ENCODE data around the gene GATD1. TPM values are rescaled to one million over a fixed set of nuclear protein-coding genes. Genes with fewer than 3 reads are reported as not detected.

The GATD1 gene
- total RNA-seq, 1 donor from 2014 or later = 31.7 TPM

- ATAC-seq (peak; percentile 9), DNase-seq (ENCODE audit: low spot score) (peak; percentile 56)
These were observed 47.7 kb downstream of the GATD1 start for GRCh38 chr11:729492-730074.

GRCh38 chr11:728901-729491 is 48.3 kb downstream of the GATD1 start:
- ATAC-seq (peak; percentile 1), DNase-seq (ENCODE audit: low spot score) (peak; percentile 52)

GRCh38 chr11:727859-728748 is 49.2 kb downstream of the GATD1 start:
- peak; percentile 87 for ATAC-seq
- peak; percentile 85 for DNase-seq (ENCODE audit: low spot score)

- ATAC-seq (peak; percentile 3), DNase-seq (ENCODE audit: low spot score) (no peak)
These were observed 50.0 kb downstream of the GATD1 start for GRCh38 chr11:727281-727701.

GRCh38 chr11:726278-727220 is 50.7 kb downstream of the GATD1 start:
- peak; percentile 62 for DNase-seq (ENCODE audit: low spot score)
- ATAC-seq = no peak

- ATAC-seq (no peak), DNase-seq (ENCODE audit: low spot score) (no peak)
These were observed 51.6 kb downstream of the GATD1 start for GRCh38 chr11:725624-726202.

- ATAC-seq (no peak), DNase-seq (ENCODE audit: low spot score) (no peak)
These were observed 52.4 kb downstream of the GATD1 start for GRCh38 chr11:724778-725386.

GRCh38 chr11:724049-724777 is 53.1 kb downstream of the GATD1 start:
- DNase-seq (ENCODE audit: low spot score) (no peak), ATAC-seq (no peak)

GRCh38 chr11:723120-723883 is 54.0 kb downstream of the GATD1 start:
- ATAC-seq = peak; percentile 8

GRCh38 chr11:722346-722811 is 54.9 kb downstream of the GATD1 start:
- DNase-seq (ENCODE audit: low spot score) = no peak
- peak; percentile 3 for ATAC-seq

More at GRCh38 chr11:723120-723883, 54.0 kb downstream of the GATD1 start:
- DNase-seq (ENCODE audit: low spot score) = peak; percentile 51

- DNase-seq (ENCODE audit: low spot score) = no peak
These were observed 55.4 kb downstream of the GATD1 start for GRCh38 chr11:721741-722345.

GRCh38 chr11:721247-721740 is 56.0 kb downstream of the GATD1 start:
- ATAC-seq = no peak
- DNase-seq (ENCODE audit: low spot score) = no peak

More at GRCh38 chr11:721741-722345, 55.4 kb downstream of the GATD1 start:
- ATAC-seq = peak; percentile 33

GRCh38 chr11:720642-721246 is 56.5 kb downstream of the GATD1 start:
- DNase-seq (ENCODE audit: low spot score) = peak; percentile 75
- peak; percentile 73 for ATAC-seq

- ATAC-seq (peak; percentile 3), DNase-seq (ENCODE audit: low spot score) (no peak)
These were observed 57.2 kb downstream of the GATD1 start for GRCh38 chr11:720017-720641.

- DNase-seq (ENCODE audit: low spot score) (no peak), ATAC-seq (no peak)
These were observed 57.9 kb downstream of the GATD1 start for GRCh38 chr11:719214-720016.
